Femur (tissue), 1 donor: ENCODE data around the gene TAF1A.

Source experiments
- DNase-seq: peaks from one replicate; pipeline ENCODE4 v3.0.0-alpha.2; 2017

The TAF1A gene

GRCh38 chr1:222594789-222595188, 5.1 kb upstream of the TAF1A start:
- no peak for DNase-seq

- DNase-seq, result no peak
Observed at GRCh38 chr1:222592171-222592570, 2.4 kb upstream of the TAF1A start.

DNA sequence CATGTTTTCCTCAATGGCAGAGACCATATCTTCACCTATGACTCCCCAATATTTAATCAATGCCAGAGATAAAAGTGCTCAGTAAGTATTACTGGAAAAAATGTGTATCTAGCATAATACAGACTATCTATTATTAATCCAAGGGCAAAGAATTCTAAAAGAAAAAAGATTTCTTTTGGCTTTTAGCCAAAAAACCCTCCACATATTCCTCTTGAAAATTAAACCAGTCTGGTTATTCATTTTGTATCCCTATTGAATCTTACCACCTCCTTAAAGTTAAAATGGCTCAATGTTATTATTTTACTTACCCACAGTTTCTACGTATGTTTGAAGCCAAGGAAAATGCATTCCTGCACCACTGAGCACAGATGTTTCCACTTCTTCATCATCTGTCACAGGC, 1.6 kb downstream of the TAF1A start:
- DNase-seq, result no peak

GRCh38 chr1:222586842-222587241, 2.9 kb downstream of the TAF1A start:
- no peak for DNase-seq

DNA sequence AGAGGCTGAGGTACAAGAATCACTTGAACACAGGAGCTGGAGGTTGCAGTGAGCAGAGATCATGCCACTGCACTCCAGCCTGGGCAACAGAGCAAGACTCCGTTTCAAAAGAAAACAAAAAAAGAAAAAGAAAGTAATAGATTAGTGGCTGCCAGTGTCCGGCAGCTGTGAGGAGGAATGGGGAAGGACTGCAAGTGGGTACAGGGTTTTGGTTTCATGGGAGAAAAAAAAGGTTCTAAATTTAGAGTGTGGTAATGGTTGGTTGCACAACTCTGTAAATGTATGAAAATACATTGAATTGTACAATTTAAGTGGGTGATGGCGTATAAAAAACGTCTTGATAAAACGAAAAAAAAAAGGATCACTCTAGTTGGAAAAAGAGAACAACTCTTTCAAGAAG, 6.7 kb downstream of the TAF1A start:
- DNase-seq, result no peak

DNA sequence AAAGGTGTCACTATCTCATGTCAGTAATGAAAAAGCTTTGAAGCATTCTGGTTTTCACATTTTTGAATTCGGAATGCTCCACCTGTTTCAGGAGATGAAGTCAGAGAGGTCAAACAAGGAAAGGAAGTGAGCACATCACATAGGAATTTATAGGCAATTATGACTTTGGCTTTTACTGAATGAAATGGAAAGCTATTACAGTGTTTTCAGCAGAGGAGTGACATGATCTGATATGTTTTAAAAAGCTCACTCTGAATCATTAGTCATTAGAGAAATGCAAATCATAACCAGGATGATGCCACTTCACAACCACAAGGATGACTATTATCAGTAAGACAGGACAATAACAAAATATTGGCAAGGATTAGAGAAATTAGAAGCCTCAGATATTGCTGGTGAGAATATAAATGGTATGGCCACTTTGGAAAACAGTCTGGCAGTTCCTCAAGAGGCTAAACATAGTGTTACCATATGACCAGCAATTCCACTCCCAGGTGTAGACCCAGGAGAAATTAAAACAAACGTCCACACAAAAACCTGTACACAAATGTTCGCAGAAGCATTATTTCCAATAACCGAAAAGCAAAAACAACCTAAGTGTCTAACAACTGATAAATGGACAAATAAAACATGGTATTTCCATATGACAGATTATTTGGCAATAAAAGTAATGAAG, 7.5 kb downstream of the TAF1A start:
- DNase-seq, result no peak

- no peak for DNase-seq
Observed at GRCh38 chr1:222579316-222579715, 10.4 kb downstream of the TAF1A start.

DNA sequence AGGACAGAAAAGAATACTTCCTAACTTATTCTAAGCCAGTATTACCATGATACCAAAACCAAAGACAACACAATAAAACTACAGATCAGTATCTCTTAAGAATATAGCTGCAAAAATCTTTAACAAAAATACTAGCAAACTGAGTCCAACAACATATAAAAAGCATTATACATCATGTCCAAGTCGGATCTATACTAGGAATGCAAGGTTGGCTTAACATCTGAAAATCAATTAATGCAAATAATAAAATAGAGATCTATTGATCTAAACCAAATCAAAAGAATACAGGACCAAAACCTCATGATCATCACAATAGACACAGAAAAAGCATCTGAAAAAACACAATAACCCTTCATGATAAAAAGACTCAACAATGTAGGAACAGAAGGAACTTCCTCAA, 18.9 kb downstream of the TAF1A start:
- no peak for DNase-seq

GRCh38 chr1:222561656-222562055, 28.1 kb downstream of the TAF1A start:
- DNase-seq, result no peak

GRCh38 chr1:222557574-222557973, 32.2 kb downstream of the TAF1A start:
- DNase-seq, result no peak

DNA sequence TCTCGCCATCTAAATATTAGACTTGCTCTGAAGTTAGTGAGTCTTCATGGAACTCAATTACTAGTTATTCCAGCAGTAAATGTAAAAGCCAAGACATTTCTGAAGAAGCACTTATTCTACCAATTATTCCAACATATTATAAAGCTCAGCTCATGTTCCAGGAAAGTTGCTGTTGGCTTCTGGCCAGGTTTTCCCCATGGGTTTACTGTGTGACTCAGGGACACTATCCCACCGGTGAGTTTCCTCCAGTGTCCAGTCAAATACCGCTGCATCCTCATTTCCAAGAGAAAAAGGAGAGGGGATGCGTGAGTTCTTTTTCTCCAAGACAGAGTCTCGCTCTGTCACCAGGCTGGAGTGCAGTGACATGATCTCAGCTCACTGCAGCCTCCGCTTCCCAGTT, 32.6 kb downstream of the TAF1A start:
- DNase-seq, result no peak

DNA sequence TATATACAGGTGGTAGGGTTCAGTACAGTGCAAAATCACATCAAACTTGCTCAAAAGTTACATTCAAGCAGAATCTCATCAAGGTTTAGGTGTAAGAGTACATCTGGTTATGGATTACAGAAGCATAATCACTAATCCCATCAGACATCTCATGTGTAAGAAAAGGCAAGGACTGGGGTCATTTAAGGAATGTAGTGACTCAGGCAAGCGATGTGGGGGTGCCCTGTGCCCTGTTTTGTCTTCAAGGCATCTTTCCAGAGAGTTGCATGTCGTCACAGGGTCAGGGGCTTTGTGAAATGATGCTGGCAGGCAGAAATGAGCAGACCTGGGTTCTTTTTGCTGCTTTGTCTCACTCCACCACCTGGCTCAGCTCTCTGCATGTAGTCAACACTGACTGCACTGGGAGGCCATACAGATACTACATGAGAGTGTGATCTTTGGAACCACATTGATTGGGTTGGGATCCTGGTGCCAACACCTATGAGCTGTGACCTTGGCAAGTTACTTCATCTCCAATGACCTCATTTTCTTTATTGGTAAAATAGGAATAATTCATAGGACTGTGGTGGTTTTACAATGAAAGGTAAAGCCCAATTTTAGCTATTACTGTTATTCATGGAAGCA, 33.6 kb downstream of the TAF1A start:
- no peak for DNase-seq

DNA sequence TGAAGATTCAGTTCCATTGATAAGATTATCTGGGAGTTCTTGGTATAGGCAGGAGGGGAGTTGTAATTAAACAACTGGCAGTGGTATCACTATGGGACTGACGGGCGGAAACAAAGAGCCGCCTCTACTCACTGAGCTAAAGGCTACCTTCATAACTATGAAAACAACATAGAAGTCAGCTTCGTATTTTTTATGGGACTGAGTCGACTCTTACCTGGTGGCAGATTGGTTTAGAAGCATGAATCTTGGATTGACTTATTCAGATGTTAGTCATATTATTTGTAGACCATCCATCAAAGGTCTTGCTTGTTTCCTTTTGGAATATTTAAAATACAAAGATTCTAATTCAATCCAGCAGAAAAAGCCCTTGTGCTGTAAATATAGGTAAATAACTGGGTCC, 35.6 kb downstream of the TAF1A start:
- no peak for DNase-seq

DNA sequence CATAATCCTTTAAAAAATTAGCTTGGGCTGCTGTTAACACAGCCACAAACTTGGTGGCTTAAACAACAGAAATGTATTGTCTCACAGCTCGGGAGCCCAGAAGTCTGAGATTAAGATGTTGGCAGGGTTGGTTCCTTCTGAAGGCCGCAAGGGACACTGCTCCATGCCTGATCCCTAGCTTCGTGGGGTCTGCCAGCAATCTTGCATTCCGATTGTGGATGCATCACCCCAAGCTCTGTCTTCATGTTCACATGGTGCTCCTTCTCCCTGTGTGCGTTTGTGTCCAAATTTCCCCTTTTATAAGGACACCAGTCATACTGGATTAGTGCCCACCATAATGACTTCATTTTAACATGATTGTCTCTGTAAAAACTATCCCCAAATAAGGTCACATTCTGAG, 36.9 kb downstream of the TAF1A start:
- DNase-seq, result no peak

DNA sequence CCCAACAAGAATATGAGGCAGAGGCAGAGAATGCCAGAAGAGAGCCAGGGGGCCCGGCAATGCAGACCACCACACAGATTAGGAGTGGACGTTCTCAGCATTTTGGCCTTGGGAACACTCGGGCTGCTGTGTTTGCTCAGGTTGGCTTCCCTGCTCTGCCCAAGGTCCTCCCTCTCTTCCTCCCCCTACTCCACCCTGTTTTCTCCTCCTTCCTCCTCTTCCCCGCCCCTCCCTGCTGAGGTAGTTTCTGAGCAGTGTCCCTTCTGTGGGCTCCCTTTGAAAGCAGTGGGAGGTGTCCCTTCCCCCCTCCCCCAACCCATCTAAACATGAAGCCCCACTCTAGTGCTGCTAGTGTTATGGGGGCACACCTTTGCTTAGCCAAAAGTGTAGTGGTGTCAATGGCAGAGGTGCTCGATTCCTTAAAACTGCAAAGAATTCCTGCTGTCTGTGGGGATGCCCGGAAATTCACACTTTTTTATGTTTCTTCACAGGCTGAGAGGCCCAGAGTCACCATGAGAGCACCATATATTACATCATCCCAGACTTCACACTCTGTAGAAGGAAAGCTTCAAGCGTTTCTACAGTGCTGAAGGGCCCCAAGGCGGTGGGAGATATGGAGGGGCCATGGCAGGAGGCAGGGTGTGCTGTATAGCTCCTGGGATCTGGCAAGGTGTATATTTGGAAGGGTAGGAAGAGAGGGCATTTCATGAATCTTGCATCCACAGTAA, 41.6 kb downstream of the TAF1A start, which contains the start of gene HHIPL2:
Gene HHIPL2 (minus strand): TSS at position 161 of the 728 bp plus-strand sequence. CDS start 60 bp downstream, at position 101.
- DNase-seq, result no peak

GRCh38 chr1:222547260-222547614, 42.5 kb downstream of the TAF1A start:
- DNase-seq, result no peak

DNA sequence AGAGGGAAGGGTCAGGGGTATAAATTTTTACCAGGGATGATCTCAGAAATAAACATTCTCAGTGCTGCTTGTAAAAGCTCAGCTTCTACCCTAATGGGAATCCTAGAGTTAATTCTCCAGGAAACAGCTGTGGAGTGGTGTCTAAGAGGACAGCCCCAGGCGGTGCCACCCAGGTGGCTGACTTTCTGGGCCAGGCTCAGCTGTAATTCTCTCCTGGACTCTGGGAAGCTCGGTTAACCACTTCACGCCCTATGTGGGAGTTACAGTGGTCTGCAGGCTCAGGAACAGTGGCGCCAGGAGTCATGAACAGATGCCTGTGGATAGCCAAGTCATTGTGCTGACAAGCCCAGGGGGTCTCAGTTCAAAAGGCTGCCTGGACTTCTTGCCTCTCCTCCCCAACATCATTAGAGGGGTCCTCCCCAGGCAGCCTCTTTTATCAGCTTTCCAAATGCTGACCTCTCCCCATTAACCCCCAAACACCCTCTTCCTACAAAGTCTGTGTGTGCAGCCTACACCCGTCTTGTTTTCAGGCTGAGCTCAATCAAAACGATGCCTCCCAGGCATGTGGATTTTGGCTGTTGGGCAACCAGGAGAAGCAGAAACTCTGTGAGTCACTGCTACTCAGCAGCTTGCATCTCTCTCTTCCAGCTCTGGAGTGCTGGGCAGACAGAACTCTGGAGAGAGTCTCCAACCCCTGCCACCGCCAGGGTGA, 43.0 kb downstream of the TAF1A start:
- peak; percentile 34 for DNase-seq

DNA sequence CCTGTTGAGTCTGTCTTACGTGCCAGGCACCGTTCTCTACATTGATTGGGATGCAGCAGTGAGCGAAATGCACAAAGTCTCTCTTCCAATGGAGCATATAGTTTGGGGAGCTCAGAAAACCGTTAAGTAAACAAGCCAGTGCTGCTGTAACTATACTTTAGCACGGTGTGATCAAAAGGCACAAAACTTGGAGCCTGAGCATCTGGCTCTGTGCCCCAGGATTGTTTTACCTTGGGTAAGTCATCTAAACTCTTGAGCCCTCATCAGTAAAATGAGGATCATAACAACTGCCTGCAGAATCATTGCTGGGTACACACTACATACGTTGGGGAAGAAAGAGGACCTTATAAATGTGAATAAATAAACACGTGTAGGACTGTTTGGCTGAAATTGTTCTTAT, 43.6 kb downstream of the TAF1A start:
- no peak for DNase-seq

- DNase-seq, result no peak
Observed at GRCh38 chr1:222543817-222544216, 45.9 kb downstream of the TAF1A start.

GRCh38 chr1:222540598-222540995, 49.1 kb downstream of the TAF1A start:
- DNase-seq, result no peak

- DNase-seq, result no peak
Observed at GRCh38 chr1:222539951-222540597, 49.7 kb downstream of the TAF1A start.

- DNase-seq, result no peak
Observed at GRCh38 chr1:222535455-222535854, 54.3 kb downstream of the TAF1A start.

GRCh38 chr1:222530852-222531251, 58.9 kb downstream of the TAF1A start:
- DNase-seq, result no peak
